GM21390 (cell line): ENCODE results near the gene NUP98.
"Not testable (repeated sequence)": the region's sequence is repeated elsewhere in the genome, so short reads cannot be mapped to it uniquely, and the experiment has no call there.

Experiments used
- ATAC-seq: cut with Tn5 transposase; IDR thresholded peaks from one replicate; pipeline ENCODE4 v1.9.1; 2021; ENCODE audit not compliant: unreplicated experiment

Gene NUP98

DNA sequence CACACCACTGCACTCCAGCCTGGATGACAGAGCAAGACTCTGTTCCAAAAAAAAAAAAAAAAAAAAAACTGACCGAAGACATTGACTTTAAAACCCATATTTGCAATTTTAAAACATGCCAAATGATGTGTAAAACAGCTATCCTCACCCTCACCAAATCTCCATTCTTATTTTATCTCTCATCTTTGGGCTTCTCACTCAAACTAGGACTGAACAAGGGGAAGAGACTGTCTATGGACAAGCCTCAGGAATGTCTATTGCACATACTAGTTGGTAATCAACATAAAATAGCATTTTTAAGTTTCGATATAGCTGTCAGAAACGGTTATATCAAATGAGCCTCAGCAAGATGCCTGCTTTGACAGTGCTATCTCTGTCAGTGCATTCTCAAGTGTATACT lies 118.3 kb downstream of the NUP98 start:
- ATAC-seq: no peak

GRCh38 chr11:3675971-3676370 lies 121.4 kb downstream of the NUP98 start:
- ATAC-seq: no peak

DNA sequence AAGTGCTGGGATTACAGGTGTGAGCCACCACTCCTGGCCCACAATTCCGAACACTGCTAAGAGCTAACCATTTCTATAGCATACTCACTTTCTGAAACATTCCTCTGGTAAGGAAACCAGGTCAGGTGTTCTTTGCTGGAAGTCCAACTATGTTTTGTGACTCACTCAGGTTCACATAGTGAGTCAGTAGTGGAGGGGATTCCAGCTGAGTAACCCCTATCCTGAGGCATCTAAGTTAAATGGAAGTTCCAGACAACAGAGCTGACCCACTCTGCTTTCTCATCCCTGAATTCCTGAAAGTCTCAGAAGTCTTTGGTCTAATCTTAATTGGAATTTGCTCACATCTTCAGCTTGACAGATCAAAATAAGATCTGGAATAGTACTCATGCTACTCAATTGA lies 123.2 kb downstream of the NUP98 start:
- ATAC-seq: no peak

DNA sequence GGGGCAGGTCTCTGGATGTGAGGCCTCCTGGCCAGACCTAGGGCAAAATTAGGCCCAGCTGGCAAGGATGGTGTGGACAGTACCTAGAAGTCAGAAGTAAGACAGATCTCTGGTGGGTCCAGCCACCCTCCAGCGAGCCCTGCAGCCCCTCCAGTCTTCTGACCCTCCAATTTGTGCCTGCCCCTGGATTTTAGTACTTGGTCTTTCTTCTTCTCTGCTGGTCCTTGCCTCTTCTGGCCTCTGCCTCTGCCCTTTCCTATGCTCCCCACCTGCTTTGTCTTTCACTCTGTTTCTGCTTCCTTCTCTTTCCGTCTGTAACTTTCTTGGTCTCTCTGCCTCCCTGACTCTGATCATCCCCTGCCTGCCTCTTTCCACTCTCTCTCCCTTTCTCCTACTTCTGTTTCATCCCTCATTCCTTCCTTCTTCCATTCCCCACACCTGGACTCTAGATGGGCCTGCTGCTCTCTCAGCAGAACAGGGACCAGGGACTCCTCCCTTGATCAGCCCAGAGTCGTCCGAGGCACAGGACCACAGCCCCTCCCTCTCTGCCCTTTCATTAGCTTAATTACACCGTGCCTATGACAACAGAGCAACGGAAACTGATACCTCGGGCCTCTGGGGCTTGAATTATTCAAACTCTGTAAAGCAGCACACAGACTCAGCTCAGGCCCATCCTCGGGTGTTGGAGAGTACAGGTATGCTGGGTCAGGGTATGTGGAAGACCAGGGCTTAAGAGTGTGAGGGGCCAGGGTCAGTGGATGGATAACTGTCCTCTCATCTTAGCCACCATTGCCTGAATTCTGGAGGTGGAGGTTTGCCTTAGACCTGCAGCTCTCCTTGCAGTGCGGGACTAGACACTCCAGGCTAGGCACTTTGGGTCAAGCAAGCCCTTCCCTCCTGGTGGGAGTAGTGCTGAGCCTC lies 125.8 kb downstream of the NUP98 start, which contains the start of gene CHRNA10:
CHRNA10 (minus strand) TSS at position 51 of the 921 bp plus-strand sequence. CDS start 72 bp downstream, outside the sequence.
- ATAC-seq: no peak

- ATAC-seq: no peak
These were observed 127.6 kb downstream of the NUP98 start for GRCh38 chr11:3669742-3670183.

DNA sequence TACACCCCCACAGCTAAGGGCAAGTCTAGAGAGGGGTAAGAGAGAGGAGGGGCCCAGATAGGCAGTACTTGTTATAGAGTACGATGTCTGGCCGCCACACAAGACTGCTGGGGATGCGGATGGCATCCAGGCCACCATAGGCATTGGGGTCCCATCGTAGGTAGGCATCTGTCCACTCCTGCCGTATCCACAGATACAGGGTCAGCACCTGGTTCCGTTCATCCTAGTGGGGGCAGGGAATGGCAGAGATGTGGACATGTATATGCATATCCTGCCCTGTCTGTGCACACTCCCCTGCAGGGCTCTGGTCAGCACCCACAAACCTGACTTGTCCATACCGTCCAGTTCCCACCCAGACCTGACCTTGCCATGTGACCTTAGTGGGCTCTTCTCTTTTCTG lies 128.2 kb downstream of the NUP98 start:
- ATAC-seq: no peak

GRCh38 chr11:3667149-3668035 lies 130.0 kb downstream of the NUP98 start:
- no peak for ATAC-seq

GRCh38 chr11:3666023-3666530 lies 131.3 kb downstream of the NUP98 start:
- no peak for ATAC-seq

DNA sequence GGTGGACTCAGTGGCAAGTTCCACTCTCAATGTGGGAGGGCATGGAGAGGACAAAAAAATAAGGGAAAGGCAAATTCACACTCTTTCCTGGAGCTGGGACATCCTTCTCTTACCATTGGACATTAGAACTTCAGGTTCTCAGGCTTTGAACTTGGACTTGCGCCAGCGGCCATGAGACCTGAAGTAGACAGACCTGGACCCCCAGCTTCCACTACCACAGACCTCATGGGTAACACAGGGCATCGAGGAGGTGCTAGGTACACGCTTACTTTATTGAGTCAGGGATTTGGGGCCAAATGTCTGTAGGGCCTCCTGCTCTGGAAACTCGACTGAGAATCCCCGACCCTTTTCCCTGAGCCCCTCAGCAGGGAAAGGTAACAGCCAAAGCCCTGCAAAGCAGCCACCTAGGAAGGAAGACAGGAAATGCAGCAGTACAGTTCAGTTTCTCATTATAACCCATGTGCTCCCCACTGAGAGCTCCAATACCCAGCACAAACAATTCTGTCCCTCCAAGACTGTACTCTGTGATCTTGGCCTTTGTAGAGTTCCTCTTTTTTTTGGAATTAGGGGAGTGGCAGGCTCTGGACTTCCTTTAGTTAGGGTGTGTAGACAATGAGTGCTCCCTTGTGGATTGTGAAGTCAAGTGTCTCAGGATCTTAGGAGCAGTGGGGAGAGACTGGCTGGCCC lies 131.9 kb downstream of the NUP98 start:
- no peak for ATAC-seq

DNA sequence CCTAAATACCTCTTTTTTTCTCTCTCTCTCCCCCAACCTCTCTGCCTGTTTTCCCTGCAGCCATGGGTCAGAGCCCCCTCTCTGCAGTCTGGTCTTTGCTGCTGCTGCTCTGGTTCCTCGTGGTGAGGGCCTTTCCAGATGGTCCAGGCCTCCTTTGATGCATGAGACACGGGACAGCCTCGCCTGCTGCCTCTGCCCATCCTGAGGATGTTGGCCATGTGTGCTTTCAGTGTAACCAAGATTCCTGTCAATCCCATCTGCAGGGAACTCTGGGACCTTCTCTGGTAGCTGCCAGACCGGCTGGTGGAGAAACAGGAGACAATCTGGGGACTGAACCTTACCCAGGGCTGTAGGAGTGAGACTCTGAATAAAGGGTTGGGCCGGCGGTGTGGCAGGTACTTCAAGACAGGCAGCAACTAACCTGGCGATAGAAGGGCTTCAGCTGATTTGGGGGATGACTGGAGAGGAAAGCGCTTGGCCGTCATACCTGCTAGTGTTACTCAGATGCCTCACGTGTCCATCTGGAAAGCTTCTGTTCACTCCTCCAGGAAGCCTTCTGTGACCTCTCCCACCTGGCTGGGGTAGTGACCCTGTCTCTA lies 133.2 kb downstream of the NUP98 start:
- no peak for ATAC-seq

DNA sequence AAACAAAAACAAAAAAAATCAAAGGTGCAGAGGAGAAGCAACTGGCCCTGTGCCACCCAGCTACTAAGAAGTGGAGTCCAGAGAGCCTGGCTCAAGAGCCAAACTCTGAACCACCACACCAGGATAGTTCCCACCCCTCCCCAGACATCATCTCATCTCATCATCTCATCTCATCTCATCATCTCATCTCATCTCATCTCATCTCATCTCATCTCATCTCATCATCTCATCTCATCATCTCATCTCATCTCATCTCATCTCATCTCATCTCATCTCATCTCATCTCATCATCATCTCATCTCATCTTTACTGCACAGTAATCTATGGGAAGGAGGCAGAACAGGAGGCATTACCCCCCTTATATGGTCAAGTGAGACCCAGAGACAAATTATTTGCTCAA lies 134.5 kb downstream of the NUP98 start:
- no peak for ATAC-seq

DNA sequence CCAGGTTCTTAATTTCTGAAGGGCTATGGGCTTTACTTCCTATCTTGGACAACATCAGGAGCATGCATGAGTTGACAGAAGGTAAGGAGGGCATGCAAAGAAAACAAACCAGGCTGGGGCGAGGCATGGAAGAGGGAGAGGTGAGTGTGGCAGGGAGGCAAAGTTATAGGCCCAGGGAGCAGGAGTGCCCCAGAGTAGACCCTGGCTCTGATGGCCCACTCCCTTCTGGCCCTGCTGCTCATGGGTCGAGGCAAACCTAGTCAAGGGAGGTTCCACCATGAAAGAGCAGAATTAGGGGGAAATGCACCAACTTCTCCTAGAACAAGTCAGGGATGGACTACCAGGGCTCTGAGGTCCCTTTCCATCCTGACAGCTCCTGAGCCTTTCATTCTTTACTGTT lies 136.4 kb downstream of the NUP98 start:
- ATAC-seq: no peak

DNA sequence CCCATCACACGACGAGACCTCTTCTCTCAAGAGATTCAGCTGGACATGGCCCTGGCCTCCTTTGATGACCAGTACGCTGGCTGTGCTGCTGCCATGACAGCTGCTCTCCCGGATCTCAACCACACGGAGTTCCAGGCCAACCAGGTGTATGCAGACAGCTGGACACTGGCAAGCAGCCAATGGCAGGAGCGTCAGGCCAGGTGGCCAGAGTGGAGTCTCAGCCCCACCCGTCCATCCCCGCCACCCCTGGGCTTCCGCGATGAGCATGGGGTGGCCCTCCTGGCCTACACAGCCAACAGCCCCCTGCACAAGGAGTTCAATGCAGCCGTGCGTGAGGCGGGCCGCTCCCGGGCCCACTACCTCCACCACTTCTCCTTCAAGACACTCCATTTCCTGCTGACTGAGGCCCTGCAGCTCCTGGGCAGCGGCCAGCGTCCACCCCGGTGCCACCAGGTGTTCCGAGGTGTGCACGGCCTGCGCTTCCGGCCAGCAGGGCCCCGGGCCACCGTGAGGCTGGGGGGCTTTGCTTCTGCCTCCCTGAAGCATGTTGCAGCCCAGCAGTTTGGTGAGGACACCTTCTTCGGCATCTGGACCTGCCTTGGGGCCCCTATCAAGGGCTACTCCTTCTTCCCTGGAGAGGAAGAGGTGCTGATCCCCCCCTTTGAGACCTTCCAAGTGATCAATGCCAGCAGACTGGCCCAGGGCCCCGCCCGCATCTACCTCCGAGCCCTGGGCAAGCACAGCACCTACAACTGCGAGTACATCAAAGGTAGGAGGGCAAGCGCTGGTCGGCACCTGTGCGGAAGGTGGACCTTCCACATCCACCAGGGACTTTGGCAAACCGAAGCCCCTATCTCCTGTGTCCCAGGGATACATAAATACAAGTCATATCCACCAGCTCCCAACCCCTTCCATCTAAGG lies 137.5 kb downstream of the NUP98 start:
- ATAC-seq: no peak

GRCh38 chr11:3658252-3658651 lies 139.1 kb downstream of the NUP98 start:
- no peak for ATAC-seq

DNA sequence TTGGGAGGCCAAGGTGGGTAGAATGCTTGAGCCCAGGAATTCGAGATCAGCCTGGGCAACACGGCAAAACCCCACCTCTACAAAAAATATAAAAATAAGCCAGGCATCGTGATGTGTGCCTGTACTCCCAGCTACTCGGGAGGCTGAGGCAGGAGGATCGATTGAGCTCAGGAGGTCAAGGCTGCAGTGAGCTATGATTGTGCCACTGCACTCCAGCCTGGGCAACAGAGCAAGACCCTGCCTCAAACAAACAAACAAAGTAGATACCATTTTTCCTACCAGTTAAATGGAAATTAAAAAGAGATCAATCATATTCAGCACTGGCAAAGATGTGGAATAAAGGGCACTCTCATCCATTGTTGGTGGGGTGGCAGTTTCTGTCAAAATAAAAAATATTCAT lies 140.0 kb downstream of the NUP98 start:
- ATAC-seq: not testable (repeated sequence)

DNA sequence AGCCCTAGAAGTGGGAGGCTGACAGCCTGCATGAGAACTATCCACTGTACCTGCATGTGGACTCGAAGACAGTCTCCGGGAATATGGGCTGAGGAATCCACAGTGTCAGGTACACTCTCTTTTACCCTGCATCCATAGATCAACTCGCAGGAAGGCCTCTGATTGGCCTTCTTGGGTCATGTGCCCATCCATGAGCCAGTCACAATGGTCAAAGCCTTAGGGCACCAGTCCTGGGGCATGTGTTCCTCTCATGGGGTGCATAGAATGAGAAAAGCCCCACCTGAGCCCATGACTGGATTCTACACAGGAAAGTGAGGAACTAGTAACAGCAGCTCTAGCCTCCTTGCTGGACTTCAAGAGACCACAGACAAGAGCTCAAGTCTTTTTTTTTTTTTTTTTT lies 141.8 kb downstream of the NUP98 start:
- ATAC-seq: no peak

DNA sequence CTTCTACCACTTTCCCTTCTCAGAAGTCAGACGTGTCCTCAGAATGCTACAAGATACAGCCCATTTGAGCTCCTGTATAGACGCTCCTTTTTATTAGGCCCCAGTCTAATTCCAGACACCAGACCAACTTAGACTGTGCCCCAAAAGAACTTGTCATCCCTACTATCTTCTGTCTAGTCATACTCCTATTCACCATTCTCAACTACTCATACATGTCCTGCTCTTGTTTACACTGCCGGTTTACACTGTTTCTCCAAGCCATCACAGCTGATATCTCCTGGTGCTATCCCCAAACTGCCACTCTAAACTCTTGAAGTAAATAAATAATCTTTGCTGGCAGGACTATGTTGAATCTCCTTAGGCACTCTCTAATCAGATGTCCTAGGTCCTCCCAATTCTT lies 144.8 kb downstream of the NUP98 start:
- ATAC-seq: not testable (repeated sequence)

DNA sequence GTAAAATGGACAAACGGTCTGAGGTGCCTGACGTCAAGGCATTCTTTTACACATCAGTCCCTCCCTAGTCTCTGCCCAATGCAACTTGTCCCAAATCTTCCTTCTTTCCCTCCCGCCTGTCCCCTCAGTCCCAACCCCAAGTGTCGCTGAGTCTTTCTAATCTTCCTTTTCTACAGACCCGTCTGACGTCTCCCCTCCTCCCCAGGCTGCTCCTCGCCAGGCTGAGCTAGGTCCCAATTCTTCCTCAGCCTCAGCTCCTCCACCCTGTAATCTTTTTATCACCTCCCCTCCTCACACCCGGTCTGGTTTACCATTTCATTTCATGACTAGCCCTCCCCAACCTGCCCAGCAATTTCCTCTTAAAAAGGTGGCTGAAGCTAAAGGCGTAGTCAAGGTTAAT lies 148.0 kb downstream of the NUP98 start:
- ATAC-seq: not testable (repeated sequence)

DNA sequence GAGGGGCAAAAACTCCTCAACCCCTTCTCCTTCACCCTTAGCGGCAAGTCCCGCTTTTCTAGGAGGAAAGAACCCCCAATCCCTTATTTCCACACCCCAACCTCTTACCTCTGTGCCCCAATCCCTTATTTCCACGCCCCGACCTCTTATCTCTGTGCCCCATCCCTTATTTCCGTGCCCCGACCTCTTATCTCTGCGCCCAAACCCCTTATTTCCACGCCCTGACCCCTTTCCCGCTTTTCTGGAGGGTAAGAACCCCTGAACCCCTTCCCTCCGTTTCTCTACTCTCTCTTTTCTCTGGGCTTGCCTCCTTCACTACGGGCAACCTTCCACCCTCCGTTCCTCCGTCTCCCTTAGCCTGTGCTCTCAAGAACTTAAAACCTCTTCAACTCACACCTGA lies 148.5 kb downstream of the NUP98 start:
- not testable (repeated sequence) for ATAC-seq
